ENCODE results near the gene SPATA17. TPM values are rescaled to one million over a fixed set of nuclear protein-coding genes. Genes with fewer than 3 reads are reported as not detected.

SPATA17 gene
- polyA plus RNA-seq, 1 donor from 2014 or later: 3.1 TPM

GRCh38 chr1:217917281-217917887 is 286.2 kb downstream of the SPATA17 start:
- no peak overlapping the region for H3K27ac ChIP-seq (ENCODE audit: low read length)
- no peaks in the 10 kb centered on the region for H3F3A ChIP-seq (ENCODE audit: insufficient read depth, low read length, poor library complexity, severe bottlenecking)
- H3K9me3 ChIP-seq (ENCODE audit: low read length): no peaks in the 10 kb centered on the region
- H3K4me2 ChIP-seq (ENCODE audit: low read length): no peak overlapping the region
- H3K79me2 ChIP-seq (replicated peaks; ENCODE audit: insufficient read depth, low read length): no peaks in the 10 kb centered on the region
- H3K36me3 ChIP-seq (ENCODE audit: insufficient read depth, low read length): no peaks in the 10 kb centered on the region
- no peaks in the 10 kb centered on the region for H4K20me1 ChIP-seq (ENCODE audit: insufficient read depth)
- H3K4me3 ChIP-seq (ENCODE audit: low read length): no peak overlapping the region
- no peaks in the 10 kb centered on the region for H3K27me3 ChIP-seq (ENCODE audit: insufficient read depth, low read depth, low read length)
- no peak overlapping the region for H3K9ac ChIP-seq (ENCODE audit: low read length)
- H3K9me2 ChIP-seq (ENCODE audit: insufficient read depth, low read length): no peaks in the 10 kb centered on the region
- TF ChIP-seq RAD21 (conservative IDR thresholded peaks at IDR 0.05) (no peak), SMC3 (conservative IDR thresholded peaks at IDR 0.05; ENCODE audit: poor library complexity) (no peak), EZH2 (IDR thresholded peaks at IDR 0.05; ENCODE audit: borderline replicate concordance, insufficient read depth, low read length, poor library complexity, severe bottlenecking) (no peak), POLR2AphosphoS5 (IDR thresholded peaks at IDR 0.05) (no peak), MXI1 (conservative IDR thresholded peaks at IDR 0.05; ENCODE audit: poor library complexity, severe bottlenecking) (no peak), EP300 (conservative IDR thresholded peaks at IDR 0.05; ENCODE audit: poor library complexity, severe bottlenecking) (no peak), REST (IDR thresholded peaks at IDR 0.05; ENCODE audit: borderline replicate concordance) (no peak), CTCF (IDR thresholded peaks at IDR 0.05; ENCODE audit: poor library complexity, severe bottlenecking) (no peak), TAF1 (IDR thresholded peaks at IDR 0.05; ENCODE audit: low read depth) (no peak)
- no peak overlapping the region for H2AFZ ChIP-seq (ENCODE audit: low read depth, low read length)

- H3K79me2 ChIP-seq (replicated peaks; ENCODE audit: insufficient read depth, low read length): no peaks in the 10 kb centered on the region
- H3K4me3 ChIP-seq (ENCODE audit: low read length): no peak overlapping the region
- H3K4me2 ChIP-seq (ENCODE audit: low read length): no peak overlapping the region
- no peaks in the 10 kb centered on the region for H3F3A ChIP-seq (ENCODE audit: insufficient read depth, low read length, poor library complexity, severe bottlenecking)
- no peaks in the 10 kb centered on the region for H3K27me3 ChIP-seq (ENCODE audit: insufficient read depth, low read depth, low read length)
- H4K20me1 ChIP-seq (ENCODE audit: insufficient read depth): no peaks in the 10 kb centered on the region
- no peaks in the 10 kb centered on the region for H3K9me3 ChIP-seq (ENCODE audit: low read length)
- H3K9me2 ChIP-seq (ENCODE audit: insufficient read depth, low read length): no peaks in the 10 kb centered on the region
- H2AFZ ChIP-seq (ENCODE audit: low read depth, low read length): no peak overlapping the region
- no peak overlapping the region for H3K9ac ChIP-seq (ENCODE audit: low read length)
- H3K36me3 ChIP-seq (ENCODE audit: insufficient read depth, low read length): no peaks in the 10 kb centered on the region
- H3K27ac ChIP-seq (ENCODE audit: low read length): no peak overlapping the region
- peak; percentile 37 for TF ChIP-seq MXI1 (conservative IDR thresholded peaks at IDR 0.05; ENCODE audit: poor library complexity, severe bottlenecking)
- no peak for TF ChIP-seq CTCF (IDR thresholded peaks at IDR 0.05; ENCODE audit: poor library complexity, severe bottlenecking)
- TF ChIP-seq REST (IDR thresholded peaks at IDR 0.05; ENCODE audit: borderline replicate concordance): peak; percentile 74
- peak; percentile 51 for TF ChIP-seq EP300 (conservative IDR thresholded peaks at IDR 0.05; ENCODE audit: poor library complexity, severe bottlenecking)
These were observed 288.7 kb downstream of the SPATA17 start for GRCh38 chr1:217919683-217920388.

Measured in neural cell (in vitro differentiated cells).